ENCODE data around the gene MSN.

- TF ChIP-seq EZH2 (IDR thresholded peaks at IDR 0.05; ENCODE audit: borderline replicate concordance, insufficient read depth, low read length, poor library complexity, severe bottlenecking) (no peak), CTCF (IDR thresholded peaks at IDR 0.05; ENCODE audit: poor library complexity, severe bottlenecking) (no peak), TAF1 (IDR thresholded peaks at IDR 0.05; ENCODE audit: low read depth) (no peak)
Observed at GRCh38 chrX:65635822-65636221, 31.6 kb upstream of the MSN start.
